ENCODE data around the gene GDF7.

GDF7 gene

GRCh38 chr2:20664431-20665242 is 2.3 kb upstream of the GDF7 start:
- no peak for TF ChIP-seq TAF1 (IDR thresholded peaks at IDR 0.05; ENCODE audit: borderline replicate concordance, low read depth, low read length)
- no peak for TF ChIP-seq POLR2A (IDR thresholded peaks at IDR 0.05; ENCODE audit: low read depth, low read length)
- TF ChIP-seq POLR2AphosphoS5 (IDR thresholded peaks at IDR 0.05; ENCODE audit: low read depth, low read length) = no peak
- FAIRE-seq (no peak), DNase-seq (ENCODE audit: insufficient read length) (no peak)

GRCh38 chr2:20665243-20666004 is 1.5 kb upstream of the GDF7 start:
- FAIRE-seq = no peak
- TF ChIP-seq POLR2A (IDR thresholded peaks at IDR 0.05; ENCODE audit: low read depth, low read length) (no peak), TAF1 (IDR thresholded peaks at IDR 0.05; ENCODE audit: borderline replicate concordance, low read depth, low read length) (no peak), POLR2AphosphoS5 (IDR thresholded peaks at IDR 0.05; ENCODE audit: low read depth, low read length) (no peak)
- DNase-seq (ENCODE audit: insufficient read length) = no peak

GRCh38 chr2:20666005-20666303 is 990 bp upstream of the GDF7 start:
- FAIRE-seq = no peak
- TF ChIP-seq POLR2AphosphoS5 (IDR thresholded peaks at IDR 0.05; ENCODE audit: low read depth, low read length) (no peak), POLR2A (IDR thresholded peaks at IDR 0.05; ENCODE audit: low read depth, low read length) (no peak), TAF1 (IDR thresholded peaks at IDR 0.05; ENCODE audit: borderline replicate concordance, low read depth, low read length) (no peak)
- DNase-seq (ENCODE audit: insufficient read length) = no peak

DNA sequence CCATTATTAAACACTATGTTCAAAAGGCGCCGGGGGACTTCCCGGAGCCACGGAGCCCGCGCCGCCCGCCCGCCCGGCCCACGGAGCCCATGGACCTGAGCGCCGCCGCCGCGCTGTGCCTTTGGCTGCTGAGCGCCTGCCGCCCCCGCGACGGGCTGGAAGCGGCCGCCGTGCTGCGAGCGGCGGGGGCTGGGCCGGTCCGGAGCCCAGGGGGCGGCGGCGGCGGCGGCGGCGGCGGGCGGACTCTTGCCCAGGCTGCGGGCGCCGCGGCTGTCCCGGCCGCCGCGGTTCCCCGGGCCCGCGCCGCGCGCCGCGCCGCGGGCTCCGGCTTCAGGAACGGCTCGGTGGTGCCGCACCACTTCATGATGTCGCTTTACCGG is 197 bp downstream of the GDF7 start:
- no peak for DNase-seq (ENCODE audit: insufficient read length)
- TF ChIP-seq TAF1 (IDR thresholded peaks at IDR 0.05; ENCODE audit: borderline replicate concordance, low read depth, low read length) (no peak), POLR2A (IDR thresholded peaks at IDR 0.05; ENCODE audit: low read depth, low read length) (no peak), POLR2AphosphoS5 (IDR thresholded peaks at IDR 0.05; ENCODE audit: low read depth, low read length) (no peak)
- FAIRE-seq = no peak

DNA sequence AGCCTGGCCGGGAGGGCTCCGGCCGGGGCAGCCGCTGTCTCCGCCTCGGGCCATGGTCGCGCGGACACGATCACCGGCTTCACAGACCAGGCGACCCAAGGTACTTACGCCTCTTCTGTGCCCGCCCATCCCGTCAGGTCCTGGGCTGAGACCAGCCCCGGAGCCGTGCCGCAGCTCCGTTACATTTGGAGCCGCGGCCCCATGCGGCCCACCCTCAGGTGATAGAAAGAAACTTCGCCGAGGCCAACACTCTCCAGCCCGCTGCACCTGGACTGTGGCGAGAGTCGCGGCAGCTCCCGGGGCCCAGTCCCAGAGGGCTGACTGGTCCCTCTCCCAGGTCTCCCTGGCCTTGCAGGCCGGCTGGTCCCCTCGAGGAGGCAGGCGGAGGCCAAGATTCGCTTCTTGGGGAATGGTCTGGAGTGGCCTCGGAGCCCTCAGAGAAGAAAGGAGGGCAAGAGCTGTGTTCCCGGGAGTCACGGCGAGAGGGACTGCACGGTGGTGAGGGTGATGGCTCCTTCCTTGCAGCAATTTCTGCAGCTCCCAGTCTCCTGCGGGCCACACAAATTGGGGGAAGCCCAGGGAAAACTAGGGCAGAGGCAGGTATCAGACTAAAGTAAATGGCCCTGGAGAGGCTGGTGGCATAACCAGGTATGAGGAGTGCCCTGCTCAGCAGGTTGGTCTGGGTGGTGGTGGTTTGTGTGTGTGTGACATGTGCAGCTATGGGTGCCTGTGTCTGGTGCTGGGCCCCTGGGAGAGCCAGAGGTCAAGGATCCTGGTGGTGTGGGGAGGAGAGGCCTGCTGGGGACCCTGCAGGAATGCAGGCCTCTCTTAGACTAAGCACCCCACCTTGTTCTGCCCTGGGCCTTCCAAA is 822 bp downstream of the GDF7 start:
- FAIRE-seq (no peak), DNase-seq (ENCODE audit: insufficient read length) (no peak)
- TF ChIP-seq TAF1 (IDR thresholded peaks at IDR 0.05; ENCODE audit: borderline replicate concordance, low read depth, low read length) (no peak), POLR2A (IDR thresholded peaks at IDR 0.05; ENCODE audit: low read depth, low read length) (no peak), POLR2AphosphoS5 (IDR thresholded peaks at IDR 0.05; ENCODE audit: low read depth, low read length) (no peak)

DNA sequence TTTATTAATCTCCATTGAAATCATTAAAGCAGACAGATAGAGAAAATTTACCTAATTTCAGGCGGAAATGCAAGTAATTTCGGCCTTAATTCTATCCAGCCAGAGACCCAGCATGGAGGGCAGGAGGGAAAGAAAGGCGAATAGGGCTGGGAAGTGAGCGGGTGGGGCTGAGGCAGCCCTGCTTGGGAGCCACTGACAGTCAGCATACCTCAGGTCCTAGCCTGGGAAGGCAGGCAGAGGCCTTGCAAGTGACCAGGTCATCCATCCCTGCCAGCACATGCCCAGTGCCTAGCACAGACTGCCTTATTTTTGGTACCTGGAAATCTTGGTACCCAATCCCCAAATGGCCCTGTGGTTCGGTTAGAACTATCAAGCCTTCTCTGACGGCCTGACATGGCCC is 1.5 kb downstream of the GDF7 start:
- DNase-seq (ENCODE audit: insufficient read length) = no peak
- peak; percentile 9 for FAIRE-seq
- no peak for TF ChIP-seq POLR2AphosphoS5 (IDR thresholded peaks at IDR 0.05; ENCODE audit: low read depth, low read length)
- TF ChIP-seq POLR2A (IDR thresholded peaks at IDR 0.05; ENCODE audit: low read depth, low read length) = no peak
- TF ChIP-seq TAF1 (IDR thresholded peaks at IDR 0.05; ENCODE audit: borderline replicate concordance, low read depth, low read length) = no peak

DNA sequence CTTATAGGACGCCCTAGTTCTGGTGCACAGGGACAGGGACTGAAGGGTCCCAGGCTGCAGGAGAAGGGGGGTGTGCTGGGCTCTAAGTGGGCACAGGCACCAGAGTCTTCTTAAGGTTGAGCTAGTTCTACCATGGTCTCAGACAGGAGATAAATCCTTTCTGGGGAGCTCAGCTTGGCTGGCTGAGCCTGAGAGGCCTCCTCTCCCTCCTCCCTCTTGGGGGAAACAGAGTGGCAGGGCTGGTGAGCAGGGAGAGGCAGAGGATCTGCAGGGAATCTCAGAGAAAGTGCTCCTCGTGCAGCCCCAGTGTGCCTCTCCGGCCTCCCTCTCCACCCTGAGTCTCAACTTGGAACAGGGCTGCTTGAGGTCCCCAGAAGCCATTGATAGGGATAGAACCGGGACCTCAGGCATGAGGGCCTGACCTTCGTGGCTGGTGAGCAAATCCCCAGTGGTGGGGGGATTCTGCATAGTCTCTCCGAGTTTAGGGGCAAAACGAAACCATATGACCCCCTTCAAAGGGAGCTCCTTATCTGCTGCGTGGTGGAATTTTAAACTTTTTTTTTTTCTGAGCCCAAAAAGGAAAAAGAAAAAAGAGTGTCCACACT is 2.0 kb downstream of the GDF7 start:
- DNase-seq (ENCODE audit: insufficient read length) (no peak), FAIRE-seq (no peak)
- TF ChIP-seq TAF1 (IDR thresholded peaks at IDR 0.05; ENCODE audit: borderline replicate concordance, low read depth, low read length) (no peak), POLR2AphosphoS5 (IDR thresholded peaks at IDR 0.05; ENCODE audit: low read depth, low read length) (no peak), POLR2A (IDR thresholded peaks at IDR 0.05; ENCODE audit: low read depth, low read length) (no peak)

DNA sequence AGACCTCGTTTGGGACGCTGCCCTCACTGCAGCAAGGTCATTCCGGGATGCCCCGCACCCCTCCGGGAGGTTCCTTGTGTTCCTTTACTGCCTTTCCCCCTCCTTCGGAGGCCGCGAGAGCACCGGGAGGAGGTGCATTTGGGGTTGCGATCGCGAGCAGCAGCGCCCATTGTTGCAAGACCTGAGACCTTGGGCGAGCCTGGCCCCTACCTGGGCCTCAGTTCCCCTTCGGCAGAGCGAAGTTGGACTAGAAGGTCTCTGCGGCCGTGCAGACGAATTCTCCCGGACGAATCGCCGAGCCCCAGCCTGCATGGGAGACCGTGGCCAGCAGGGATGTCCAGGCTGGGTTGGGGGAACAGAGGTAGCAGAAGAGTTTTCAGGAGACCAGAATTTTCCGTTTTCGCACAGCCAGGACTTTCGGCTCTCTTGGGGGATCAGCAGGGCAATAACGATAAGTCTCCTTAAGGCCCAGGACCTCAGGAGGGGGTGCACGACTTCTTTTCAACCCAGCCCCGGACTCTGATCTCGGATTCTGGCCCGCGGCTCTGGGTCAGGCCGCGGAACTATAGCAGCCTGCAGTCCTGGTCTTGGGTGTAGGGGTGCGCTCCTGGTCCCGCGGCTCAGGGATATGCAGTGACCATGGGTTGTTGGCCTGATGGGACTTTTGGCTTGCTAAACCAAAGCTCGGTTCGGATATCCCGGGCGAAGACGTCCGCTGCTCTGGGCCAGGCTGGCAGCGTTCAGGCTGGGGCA is 2.8 kb downstream of the GDF7 start:
- FAIRE-seq (no peak), DNase-seq (ENCODE audit: insufficient read length) (no peak)
- TF ChIP-seq TAF1 (IDR thresholded peaks at IDR 0.05; ENCODE audit: borderline replicate concordance, low read depth, low read length) (no peak), POLR2A (IDR thresholded peaks at IDR 0.05; ENCODE audit: low read depth, low read length) (no peak), POLR2AphosphoS5 (IDR thresholded peaks at IDR 0.05; ENCODE audit: low read depth, low read length) (no peak)

GRCh38 chr2:20670315-20671035 is 3.5 kb downstream of the GDF7 start:
- no peak for TF ChIP-seq TAF1 (IDR thresholded peaks at IDR 0.05; ENCODE audit: borderline replicate concordance, low read depth, low read length)
- no peak for TF ChIP-seq POLR2A (IDR thresholded peaks at IDR 0.05; ENCODE audit: low read depth, low read length)
- no peak for TF ChIP-seq POLR2AphosphoS5 (IDR thresholded peaks at IDR 0.05; ENCODE audit: low read depth, low read length)
- DNase-seq (ENCODE audit: insufficient read length) (no peak), FAIRE-seq (no peak)
